Ishikawa (cell line): ENCODE results near the gene ANO9.

Experiments used
- CREB1 ChIP-seq: IDR thresholded peaks from 2 replicates; pipeline ENCODE4 v1.6.1; 2012; ENCODE audit warnings: low read depth
- EGR1 ChIP-seq: IDR thresholded peaks from 2 replicates; pipeline ENCODE4 v1.6.1; 2012
- EP300 ChIP-seq: IDR thresholded peaks from 2 replicates; pipeline ENCODE4 v1.6.1; 2012; ENCODE audit warnings: borderline replicate concordance
- MAX ChIP-seq: IDR thresholded peaks from 2 replicates; pipeline ENCODE4 v1.6.1; 2012
- NFIC ChIP-seq: IDR thresholded peaks from 2 replicates; pipeline ENCODE4 v1.6.1; 2012
- RAD21 ChIP-seq: IDR thresholded peaks from 2 replicates; pipeline ENCODE4 v1.6.1; 2012; ENCODE audit warnings: low read depth
- TAF1 ChIP-seq: IDR thresholded peaks from 2 replicates; pipeline ENCODE4 v1.6.1; 2012; ENCODE audit warnings: low read depth, mild to moderate bottlenecking
- TCF12 ChIP-seq: IDR thresholded peaks from 2 replicates; pipeline ENCODE4 v1.6.1; 2012; ENCODE audit warnings: low read depth
- TEAD4 ChIP-seq: IDR thresholded peaks from 2 replicates; pipeline ENCODE4 v1.6.1; 2012
- YY1 ChIP-seq: IDR thresholded peaks from 2 replicates; pipeline ENCODE4 v1.6.1; 2012; ENCODE audit warnings: low read depth
- ZBTB7A ChIP-seq: IDR thresholded peaks from 2 replicates; pipeline ENCODE4 v1.6.1; 2012; ENCODE audit warnings: low read depth

DNA sequence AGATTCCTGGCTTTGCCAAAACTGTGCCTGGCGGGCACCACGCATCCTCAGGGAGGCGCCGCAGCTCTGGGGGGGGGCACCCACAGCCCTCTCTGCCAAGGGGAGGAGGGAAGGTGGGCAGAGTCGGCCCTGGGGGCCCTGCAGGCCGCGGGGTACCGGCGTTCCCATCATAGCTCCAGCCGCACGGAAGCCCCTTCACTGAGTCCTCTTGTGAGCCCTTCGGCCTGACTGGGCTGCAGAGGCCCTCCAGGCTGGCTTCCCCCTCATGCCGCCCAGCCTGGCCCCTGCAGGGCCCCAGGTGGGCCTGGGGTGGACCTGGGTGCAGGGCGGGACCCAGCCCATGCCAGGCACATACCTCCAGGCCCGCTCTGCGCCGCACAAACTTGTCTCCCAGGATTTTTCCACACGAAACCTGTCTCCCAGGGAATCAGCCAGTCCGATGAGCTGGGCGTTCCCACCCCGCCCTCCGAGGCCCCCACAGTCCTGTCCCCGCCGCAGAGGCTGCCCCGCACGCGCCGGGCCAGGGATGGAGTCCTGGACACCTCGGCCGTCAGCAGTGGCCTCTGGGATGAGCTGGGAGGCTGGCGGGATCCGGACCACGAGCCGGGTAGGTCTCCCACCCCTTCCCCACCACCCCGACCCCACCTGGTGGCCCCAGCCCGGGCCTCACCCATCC, 49.6 kb downstream of the ANO9 start:
- TF ChIP-seq ZBTB7A (no peak), RAD21 (no peak), TAF1 (no peak), TEAD4 (no peak), EP300 (no peak), NFIC (no peak), MAX (no peak), YY1 (no peak), TCF12 (no peak), CREB1 (no peak), EGR1 (no peak)
